Heart left ventricle (tissue), 13 donors: ENCODE data around the gene MCU.
"Not testable (repeated sequence)": the region's sequence is repeated elsewhere in the genome, so short reads cannot be mapped to it uniquely, and the experiment has no call there.

ENCODE experiments used
- POLR2A ChIP-seq, 2 donors: fragments of 450-650 bp; IDR thresholded peaks; one replicate each; pipeline ENCODE4 v1.6.1; 2017; ENCODE audit warnings: antibody characterized with exemption in 2 of 2, mild to moderate bottlenecking in 2 of 2, moderate library complexity in 2 of 2
- TF ChIP-seq, protein P1 (sequence below), 12 donors: fragments of 200-600 bp; sonication (generic) in 4 of 12; IDR thresholded peaks; one replicate each; pipeline versions ENCODE4 v1.5.0 to v1.8.0; 2018 to 2022; ENCODE audit warnings: antibody characterized with exemption in 12 of 12, mild to moderate bottlenecking in 5 of 12
- donor health status: ischemic (EF 13 %, LVEDD 7.1; RV severe dilation, severe dysfunction).
- donor health status: DM: no; HTN: yes; CAD: no.
- donor health status: DM: no; HTN: no; CAD: no.
- donor health status: ischemic (EF 25% LVEDD 6.9; RV normal size, moderate dysfunction).
- donor health status: ischemic (EF 25% LVEDD 5.7; RV mildly dilated, moderate dysfunction).
- donor health status: ischemic (EF 35%, LVEDD 5.7; RV mildly dilated, moderate dysfunction).
- donor health status: nonischemic (EF 11% LVEDD 7.7; RV severe dilation, severe dysfunction).
- donor health status: DM: yes; HTN: yes; CAD: no.
- donor health status: PGD.
- donor health status: ischemic (EF 29% LVEDD 5.4; RV normal size, mild dysfunction).
- donor health status: nonischemic (EF 23%, LVEDD 6.1; RV moderate dilation, normal function).

DNA sequence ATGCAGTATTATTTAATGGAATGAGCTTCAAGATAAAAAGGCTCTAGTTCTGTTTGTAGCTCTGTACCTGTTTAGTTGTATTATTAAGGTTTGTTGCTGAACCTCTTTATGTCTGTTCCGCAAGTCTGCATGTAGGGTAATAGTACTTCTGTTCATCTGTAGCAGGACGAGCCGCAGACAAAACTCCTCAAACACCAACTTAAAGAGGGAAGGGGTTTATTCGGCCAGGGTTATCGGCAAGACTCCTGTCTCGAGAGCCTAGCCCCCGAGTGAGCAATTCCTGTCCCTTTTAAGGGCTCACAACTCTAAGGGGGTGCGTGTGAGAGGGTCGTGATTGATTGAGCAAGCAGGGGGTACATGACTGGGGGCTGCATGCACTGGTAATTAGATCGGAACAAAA lies 67.0 kb downstream of the MCU start:
- not testable (repeated sequence) for TF ChIP-seq POLR2A (IDR thresholded peaks at IDR 0.05)
- TF ChIP-seq, protein P1, sequence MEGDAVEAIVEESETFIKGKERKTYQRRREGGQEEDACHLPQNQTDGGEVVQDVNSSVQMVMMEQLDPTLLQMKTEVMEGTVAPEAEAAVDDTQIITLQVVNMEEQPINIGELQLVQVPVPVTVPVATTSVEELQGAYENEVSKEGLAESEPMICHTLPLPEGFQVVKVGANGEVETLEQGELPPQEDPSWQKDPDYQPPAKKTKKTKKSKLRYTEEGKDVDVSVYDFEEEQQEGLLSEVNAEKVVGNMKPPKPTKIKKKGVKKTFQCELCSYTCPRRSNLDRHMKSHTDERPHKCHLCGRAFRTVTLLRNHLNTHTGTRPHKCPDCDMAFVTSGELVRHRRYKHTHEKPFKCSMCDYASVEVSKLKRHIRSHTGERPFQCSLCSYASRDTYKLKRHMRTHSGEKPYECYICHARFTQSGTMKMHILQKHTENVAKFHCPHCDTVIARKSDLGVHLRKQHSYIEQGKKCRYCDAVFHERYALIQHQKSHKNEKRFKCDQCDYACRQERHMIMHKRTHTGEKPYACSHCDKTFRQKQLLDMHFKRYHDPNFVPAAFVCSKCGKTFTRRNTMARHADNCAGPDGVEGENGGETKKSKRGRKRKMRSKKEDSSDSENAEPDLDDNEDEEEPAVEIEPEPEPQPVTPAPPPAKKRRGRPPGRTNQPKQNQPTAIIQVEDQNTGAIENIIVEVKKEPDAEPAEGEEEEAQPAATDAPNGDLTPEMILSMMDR (IDR thresholded peaks at IDR 0.05) = not testable (repeated sequence)
